HG03442 (cell line): ENCODE data around the gene UNC5B.

Source experiments
- ATAC-seq: cut with Tn5 transposase; IDR thresholded peaks from one replicate; pipeline ENCODE4 v1.9.1; 2021; ENCODE audit warnings: mild to moderate bottlenecking, moderate library complexity; ENCODE audit not compliant: unreplicated experiment

The UNC5B gene

GRCh38 chr10:71237843-71238623 is 25.7 kb downstream of the UNC5B start:
- no peak for ATAC-seq

DNA sequence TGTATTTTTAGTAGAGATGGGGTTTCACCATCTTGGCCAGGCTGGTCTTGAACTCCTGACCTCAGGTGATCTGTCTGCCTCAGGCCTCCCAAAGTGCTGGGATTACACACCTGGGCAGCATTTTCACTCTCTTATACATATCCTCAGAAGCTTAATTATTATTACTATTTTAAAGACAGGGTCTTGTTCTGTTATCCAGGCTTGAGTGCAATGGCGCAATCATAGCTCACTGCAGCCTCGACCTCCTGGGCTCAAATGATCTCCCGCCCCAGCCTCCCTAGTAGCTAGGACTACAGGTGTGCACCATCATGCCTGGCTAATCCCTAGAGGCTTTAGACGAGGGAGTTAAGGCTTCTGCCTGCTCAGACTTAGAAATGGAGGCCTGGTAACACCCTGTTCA is 26.3 kb downstream of the UNC5B start:
- ATAC-seq = no peak

DNA sequence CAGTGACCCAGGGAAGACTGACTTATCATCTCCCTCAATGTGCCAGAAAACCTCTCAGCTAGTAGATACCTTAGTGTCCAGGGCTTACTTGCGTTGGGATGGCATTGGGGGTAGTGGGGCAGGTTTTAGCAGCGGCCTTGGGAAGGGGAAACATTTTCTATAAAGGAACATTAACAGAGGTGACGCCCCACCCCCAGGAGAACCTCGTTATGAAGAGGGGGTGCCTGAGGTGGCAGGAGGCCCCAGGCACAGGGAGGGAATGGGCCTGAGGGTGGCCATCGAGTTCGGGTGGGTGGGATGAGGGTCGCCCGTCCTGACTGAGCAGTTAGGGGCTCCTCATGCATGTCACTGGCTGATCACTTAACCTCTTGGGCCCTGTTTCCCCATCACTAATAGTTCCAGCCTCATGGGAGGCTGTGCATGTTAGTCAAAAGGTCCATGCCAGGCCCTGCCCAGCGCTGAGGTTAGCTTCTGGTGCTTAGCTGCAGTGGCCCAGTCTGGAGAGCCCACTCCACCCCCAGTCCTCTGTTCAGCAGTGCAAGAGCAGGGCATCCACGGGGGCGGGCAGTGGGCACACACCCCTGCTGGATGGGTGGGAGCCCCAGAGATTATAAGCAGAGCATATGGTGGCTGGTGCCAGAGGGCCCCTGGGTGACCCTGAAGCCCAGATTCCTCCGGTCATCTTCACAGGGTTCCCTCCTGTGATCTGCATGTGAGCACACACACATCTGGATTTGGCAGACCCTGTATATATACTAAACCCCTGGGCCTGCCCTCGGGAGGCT is 27.0 kb downstream of the UNC5B start:
- ATAC-seq = no peak

DNA sequence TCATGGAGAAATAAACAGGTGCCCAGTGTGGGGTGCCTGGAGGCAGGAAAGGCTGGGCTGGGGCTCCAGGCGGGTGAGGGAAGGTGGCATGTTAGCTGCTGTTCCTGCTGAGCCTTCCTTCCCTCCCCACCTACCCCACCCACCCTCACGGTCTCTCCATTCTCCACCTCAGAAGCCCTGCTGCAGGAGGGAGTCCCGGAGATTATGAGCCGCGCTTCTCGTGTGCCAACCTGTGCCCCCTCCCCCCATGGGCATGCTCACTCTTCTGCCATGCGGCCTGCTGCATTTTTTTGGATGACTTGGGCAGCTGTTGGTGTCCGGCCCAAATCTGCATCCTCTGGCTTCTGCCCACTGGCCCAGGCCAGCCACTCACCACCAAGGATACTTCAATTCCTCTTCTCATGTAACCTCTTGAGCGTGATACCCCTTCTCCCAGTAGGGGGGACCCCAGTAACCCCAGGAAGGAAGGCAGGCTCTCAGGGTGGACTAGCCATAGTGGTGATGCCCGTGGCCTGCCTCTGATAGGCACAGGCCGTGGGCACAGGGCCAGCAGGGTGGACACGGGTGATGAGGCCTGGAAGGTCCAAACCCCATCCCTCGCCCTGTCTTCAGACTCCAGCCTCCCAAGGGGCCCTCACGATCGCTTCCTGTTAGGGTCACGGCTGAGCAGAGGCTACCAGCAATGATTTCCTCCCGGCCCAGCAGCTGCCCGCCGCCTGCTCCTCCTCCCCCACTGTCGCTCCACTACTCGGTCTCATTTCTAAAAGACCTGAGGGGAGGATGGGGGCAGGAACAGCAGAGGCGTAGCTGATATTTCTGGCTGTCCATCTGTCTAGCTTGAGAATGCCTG is 27.8 kb downstream of the UNC5B start:
- no peak for ATAC-seq

GRCh38 chr10:71241114-71241829 is 28.9 kb downstream of the UNC5B start:
- no peak for ATAC-seq

DNA sequence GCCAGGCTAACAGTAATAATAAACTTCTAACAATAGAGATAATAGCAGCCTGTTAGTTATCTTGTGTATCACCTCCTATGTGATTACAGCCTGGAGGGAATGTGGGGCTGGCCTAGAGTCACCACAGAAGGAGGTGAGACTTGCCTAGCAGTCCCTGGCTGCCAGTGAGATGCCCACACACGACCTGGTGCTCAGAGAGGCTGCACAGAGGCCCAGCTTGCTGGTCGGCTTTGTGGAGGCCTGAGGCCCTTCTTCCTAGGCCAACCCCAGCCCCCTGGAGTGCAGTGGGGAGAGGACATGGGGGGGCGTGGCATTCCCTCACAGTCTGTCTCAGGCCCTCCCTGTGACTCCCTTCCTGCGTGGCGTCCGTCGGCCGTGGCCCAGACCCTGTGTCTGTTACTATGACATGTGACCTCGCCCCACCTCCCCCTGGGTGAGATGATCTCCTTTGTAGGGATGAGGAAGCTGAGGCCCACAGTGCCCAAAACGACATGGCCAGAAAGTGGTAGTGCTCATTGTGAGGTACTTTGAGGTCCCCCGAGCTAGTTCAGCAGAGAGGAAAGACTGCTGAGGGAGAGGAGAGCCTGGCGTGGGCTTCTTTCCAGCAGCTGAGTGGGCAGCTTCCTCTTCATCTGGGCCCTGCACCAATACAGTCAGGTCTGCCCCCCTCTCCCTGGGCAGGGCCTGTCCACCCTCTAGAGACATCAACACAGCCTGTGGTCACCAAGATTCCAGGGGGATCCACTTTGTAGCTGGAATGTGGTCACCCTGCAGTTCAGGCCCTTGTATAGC is 29.7 kb downstream of the UNC5B start:
- no peak for ATAC-seq

DNA sequence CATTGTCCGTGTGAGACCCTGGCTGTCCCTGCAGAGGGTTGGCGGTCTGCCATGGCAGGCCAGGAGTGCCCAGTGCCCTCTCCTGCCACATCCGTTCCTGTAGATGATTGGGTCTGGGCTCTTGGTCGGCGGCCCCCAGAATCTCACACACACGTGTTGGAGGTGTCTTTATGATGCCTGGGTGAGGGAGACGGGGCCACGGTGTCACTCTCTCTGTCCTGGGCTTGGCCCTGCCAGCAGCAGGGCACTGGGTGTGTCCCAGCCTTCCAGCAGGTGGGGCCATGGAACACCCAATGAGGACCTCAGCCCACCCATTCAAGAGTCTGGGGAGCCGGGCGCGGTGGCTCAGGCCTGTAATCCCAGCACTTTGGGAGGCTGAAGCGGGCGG is 30.2 kb downstream of the UNC5B start:
- no peak for ATAC-seq

DNA sequence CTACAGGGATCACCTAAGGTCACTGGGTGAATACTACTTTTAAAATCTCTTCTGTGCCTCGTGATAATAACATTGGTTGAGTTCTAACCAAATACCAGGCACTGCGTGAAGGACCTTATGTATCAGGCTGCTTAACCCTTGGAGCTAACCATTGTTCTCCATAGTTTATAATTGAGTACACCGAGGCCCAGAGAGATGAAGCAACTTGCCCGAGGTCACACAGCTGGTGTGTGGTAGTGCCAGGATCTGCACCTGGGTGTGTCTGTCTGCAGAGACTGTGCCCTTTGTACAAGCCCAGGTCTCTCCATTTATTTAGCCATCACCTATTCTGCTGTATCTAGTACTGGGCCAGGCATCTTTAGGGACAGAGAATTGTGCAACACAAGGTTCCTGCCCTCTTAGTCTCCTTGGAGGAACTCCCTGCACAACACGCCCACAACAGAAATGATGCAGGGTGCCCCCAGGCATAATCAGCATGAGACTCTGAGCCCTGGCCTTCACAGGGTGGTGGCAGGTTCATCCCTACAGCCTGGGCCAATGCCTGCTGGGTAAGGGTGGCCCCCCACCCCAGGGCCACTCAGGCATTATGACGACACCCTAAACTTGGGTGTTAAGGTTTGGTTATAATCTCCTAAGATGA is 31.5 kb downstream of the UNC5B start:
- ATAC-seq = no peak

- no peak for ATAC-seq
Observed at GRCh38 chr10:71244431-71245419, 32.4 kb downstream of the UNC5B start.

GRCh38 chr10:71245420-71246325 is 33.3 kb downstream of the UNC5B start:
- no peak for ATAC-seq

DNA sequence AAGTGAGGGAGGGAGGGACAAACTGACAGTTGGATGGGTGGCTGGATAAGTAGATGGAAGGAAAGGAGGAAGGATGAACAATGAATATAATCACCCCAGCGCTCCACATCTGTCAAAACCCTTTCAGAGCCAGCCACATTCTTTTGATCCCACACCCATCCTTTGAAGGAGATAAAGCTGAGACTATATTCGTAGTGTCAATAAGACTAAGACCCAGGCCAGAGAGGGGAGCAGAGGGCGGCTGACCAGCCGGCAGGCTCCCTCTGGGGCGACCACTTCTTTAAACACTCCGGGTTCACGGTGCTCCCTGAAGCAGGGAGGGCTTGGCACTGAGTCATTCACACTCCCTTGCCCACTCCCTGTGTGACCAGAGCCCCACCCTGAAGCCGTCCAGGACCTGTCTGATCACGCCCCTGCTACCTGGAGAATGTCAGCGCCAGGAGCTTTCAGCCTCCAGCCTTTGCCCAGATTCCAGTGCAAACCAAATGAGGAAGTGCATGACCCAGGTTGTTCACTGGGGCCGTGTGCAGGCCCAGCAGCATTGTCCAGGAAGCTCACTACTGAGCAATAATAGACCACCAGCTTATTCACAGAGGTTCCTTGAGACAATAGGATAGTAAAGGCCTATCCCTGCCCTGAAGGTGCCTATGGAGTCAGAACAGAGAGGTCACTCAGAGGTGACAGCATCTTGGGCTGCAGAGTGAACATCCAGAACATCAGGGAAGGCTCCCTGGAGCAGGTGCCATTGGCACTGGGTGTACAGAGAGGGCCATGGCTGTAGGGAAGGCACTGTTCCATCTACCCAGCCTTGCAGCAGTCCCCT is 34.4 kb downstream of the UNC5B start:
- ATAC-seq = no peak

DNA sequence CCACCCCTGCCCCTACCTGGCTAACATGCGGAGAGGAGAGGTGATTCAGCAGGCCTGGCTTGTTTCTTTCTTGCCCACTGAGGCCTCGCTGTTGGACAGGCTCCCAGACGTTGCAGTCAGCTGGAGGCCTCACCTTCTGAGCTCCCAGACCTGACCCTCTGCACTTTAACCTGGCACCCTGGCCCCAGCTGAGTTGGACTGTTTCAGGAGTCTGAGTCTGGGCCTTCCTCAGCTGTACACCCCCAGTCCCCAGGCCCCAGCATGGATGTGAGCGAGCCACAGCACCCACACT is 35.0 kb downstream of the UNC5B start:
- ATAC-seq = no peak

DNA sequence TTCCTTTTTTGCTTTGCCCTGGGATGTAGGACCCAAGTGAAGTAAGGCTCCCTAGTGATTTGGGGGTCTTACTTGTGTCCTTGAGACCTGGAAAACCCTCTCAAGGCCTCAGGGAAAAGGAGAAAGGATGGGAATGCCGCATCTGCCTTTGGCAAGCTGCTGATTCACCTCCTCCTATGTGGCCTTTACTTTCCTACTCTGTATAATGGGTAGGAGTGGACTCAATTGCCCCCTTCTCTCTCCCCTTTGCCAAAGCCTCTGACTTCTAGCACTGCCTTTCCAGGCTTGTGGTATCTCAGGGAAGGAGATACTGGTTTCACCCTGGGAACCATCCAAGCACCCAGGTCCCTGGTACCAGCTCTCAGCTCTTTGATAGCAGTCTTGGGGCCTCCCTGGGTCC is 35.4 kb downstream of the UNC5B start:
- ATAC-seq = no peak

DNA sequence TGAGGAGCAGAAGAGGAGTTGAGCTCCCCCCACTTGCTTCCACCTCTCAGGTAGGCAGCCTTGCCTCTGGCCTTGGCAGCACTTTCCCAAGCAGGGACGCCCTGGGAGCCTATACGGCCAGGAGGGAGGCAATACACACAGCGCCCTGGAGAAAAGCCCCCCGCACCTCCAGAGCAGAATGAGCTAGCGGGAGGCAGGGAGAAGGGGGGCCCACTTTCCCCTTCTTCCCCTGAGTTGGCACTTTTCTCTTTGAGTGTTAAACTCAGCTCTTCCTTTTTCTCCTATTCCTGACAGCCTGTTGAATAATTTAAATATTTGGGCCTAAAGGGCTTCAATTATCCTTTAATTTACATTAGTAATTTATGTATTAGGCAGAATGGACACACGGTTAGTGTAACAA is 35.8 kb downstream of the UNC5B start:
- ATAC-seq = no peak

- no peak for ATAC-seq
Observed at GRCh38 chr10:71249996-71250395, 37.6 kb downstream of the UNC5B start.

GRCh38 chr10:71250405-71250804 is 38.0 kb downstream of the UNC5B start:
- ATAC-seq = no peak

- no peak for ATAC-seq
Observed at GRCh38 chr10:71250842-71251241, 38.5 kb downstream of the UNC5B start.
